ENCODE results near the gene ARHGAP44. TPM values are rescaled to one million over a fixed set of nuclear protein-coding genes. Genes with fewer than 3 reads are reported as not detected.

Gene ARHGAP44
- polyA plus RNA-seq, 6 donors from 2014 or later = 0.07 to 0.16 TPM; not detected in 4

DNA sequence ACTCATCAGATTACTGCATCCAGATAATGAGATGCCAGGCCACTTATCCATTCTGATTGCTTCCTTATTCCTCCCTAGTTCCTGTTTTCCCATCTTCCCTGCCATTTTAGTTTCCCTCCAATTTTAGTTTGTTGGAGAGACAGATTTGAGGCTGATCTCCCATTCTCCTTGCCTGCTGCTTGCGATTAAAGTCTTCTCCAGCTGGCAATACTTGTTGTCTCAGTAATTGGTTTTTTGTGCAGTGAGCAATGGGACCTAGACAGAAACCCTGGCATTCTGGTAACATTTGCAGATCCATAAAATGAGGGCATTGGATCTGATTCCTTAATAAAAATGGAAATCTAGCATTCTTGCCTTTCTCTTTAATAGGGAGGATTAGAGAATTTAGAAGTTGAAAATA, 246.1 kb downstream of the ARHGAP44 start:
- H3K27me3 Mint-ChIP-seq = peaks cover 2 to 19% (median 11%) of the 10 kb centered on the region in 3 donors
- peaks cover 3 to 41% (median 19%) of the 10 kb centered on the region in 7 donors for H3K9me3 Mint-ChIP-seq
- no peak for DNase-seq
- H3K4me3 Mint-ChIP-seq = no peak overlapping the region
- ATAC-seq (ENCODE audit: low read depth in 2 of 2) = no peak
- peaks cover 0 to 13% (median 8%) of the 10 kb centered on the region in 3 donors for H3K4me1 Mint-ChIP-seq
- H3K27ac Mint-ChIP-seq = no peak overlapping the region
- peaks cover 6 to 7% of the 10 kb centered on the region in 2 donors for H3K36me3 Mint-ChIP-seq

DNA sequence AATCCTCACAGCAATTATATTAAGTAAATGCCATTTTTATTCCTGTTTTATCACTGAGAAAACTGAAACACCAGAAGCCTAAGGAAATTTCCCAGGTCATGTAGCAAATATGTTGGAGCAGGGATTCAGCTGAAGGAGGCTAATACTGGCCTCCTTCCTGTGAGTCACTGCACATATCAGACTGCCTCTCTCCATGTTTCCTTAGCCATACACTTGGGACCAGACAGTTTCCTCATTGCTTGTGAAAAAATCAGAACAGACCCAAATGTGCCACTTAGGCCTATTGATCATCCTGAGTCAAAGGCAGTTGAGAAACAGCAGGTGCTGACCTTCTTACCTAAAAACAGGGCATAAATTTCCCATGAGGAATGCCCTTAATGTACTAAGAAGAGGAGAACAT, 247.5 kb downstream of the ARHGAP44 start:
- no peak for ATAC-seq (ENCODE audit: low read depth in 2 of 2)
- Mint-ChIP-seq H3K27me3 (peaks cover 4 to 24% (median 15%) of the 10 kb centered on the region in 3 donors), H3K27ac (no peak overlapping the region), H3K36me3 (peaks cover 6 to 7% of the 10 kb centered on the region in 2 donors), H3K4me3 (no peak overlapping the region), H3K4me1 (peaks cover 0 to 6% (median 5%) of the 10 kb centered on the region in 3 donors), H3K9me3 (peaks cover 3 to 41% (median 19%) of the 10 kb centered on the region in 7 donors)
- DNase-seq = no peak

DNA sequence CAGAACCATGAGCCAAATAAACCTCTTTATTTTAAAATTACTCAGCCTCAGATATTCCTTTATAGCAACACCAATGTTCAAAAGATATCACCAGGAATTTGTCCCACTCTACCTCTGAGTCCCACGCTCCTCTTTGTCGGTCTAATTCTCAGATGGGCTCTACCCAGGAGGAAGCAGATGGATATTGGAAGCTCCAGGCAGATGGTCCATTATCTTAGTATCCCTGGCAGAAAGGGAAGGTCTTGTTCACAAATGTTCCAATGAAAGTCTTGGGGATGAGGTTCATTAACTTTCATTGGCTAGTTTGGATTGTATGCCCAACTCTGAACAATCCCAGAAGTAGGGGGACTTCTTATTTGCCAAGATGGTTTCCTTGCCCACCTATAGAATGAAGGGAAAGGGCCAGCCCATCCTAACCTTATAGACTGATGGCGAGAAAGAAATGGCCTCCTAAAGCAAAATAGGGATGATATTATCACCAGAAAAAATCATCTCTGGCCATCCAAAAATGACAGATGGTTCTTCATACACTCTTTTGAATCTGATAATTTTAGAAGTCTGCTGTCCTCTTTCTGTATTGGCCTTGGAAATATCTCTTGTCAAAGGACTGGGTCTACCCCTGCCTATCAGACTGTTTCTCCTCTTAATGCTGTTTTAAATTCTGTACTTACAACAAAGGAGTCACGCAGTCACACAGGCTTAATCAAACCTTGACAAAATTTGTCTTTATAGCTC, 249.8 kb downstream of the ARHGAP44 start:
- Mint-ChIP-seq H3K9me3 (peaks cover 3 to 41% (median 19%) of the 10 kb centered on the region in 7 donors), H3K27ac (no peak overlapping the region)
- DNase-seq = no peak

More for the DNA sequence above, 249.8 kb downstream of the ARHGAP44 start:
- no peak for ATAC-seq (ENCODE audit: low read depth in 2 of 2)
- Mint-ChIP-seq H3K4me3 (no peak overlapping the region), H3K36me3 (peaks cover 6 to 7% of the 10 kb centered on the region in 2 donors), H3K27me3 (peaks cover 19 to 36% (median 24%) of the 10 kb centered on the region in 3 donors), H3K4me1 (no peaks in the 10 kb centered on the region)

Other genes with a start within 250 kb of the ARHGAP44 start
- gene MYOCD, start 123.6 kb upstream of the ARHGAP44 start, polyA plus RNA-seq (ENCODE audit: low read depth in 6 of 6) = not detected
- gene ELAC2, start 228.5 kb downstream of the ARHGAP44 start, polyA plus RNA-seq (ENCODE audit: low read depth in 6 of 6) = 10 to 100 TPM; 29.2 to 49.0 (median 38.8) TPM